Ureter (tissue), 1 donor: ENCODE results near the gene FAM98B. TPM values are rescaled to one million over a fixed set of nuclear protein-coding genes. Genes with fewer than 3 reads are reported as not detected.

Experiments used
- DNase-seq: peaks from one replicate; pipeline ENCODE4 v3.0.0-alpha.2; 2020; ENCODE audit warnings: low spot score
- total RNA-seq: library from RNA; stranded (reverse); gene quantifications from one replicate; pipeline ENCODE4 v1.2.4, GENCODE V29; 2023
- donor health status: DM: yes; HTN: yes; CAD: no.

FAM98B gene
- total RNA-seq, 1 donor from 2014 or later, result 19.4 TPM

DNA sequence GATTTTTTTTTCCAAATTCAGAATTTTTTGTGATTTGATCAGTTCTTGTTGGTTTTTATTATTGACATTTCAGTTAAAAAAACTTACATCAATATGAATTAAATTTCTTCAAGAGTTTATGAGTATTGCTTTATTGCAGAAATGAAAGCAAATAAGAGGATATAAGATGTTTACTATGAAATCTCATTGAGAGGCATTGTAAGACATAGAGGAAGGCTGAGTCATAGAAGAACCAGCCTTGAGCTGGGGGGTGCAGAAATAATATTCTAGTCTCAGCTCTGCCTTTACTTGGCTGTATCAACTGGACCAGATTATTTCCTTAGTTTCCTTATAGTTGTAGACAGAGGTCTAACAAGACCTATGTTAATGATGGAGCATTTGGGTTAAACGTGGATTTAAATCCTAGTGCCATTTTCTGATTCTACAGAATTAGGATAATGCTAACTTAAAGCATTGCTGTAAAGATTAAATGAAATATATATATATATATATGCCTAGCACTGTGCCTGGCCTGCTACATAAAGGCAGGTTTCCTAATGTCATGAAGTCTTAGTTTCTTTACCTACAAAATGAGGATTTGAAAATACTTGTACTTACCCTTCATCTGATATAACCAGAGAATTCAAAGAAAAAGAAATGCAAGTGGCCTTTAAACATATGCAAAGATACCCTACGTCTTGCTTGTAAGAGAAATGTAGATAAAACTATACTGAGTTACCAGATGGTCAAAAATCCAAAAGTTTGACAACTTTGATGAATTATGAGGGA, 7.3 kb downstream of the FAM98B start:
- DNase-seq, result no peak

DNA sequence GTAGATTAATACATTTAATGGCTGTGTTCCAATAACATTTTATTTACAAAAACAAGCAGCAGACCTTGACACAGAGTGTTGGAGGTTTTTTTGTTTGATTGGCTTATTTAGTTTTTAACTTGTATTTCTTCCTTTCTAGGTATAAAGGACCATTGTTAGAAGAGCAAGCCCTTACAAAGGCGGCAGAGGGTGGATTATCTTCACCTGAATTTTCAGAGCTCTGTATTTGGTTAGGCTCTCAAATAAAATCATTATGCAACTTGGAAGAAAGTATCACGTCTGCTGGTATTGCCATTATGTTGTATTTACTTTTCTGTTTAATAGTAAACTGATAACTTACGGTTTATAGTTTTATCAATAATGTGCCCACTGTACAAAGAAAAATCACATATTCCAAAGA, 10.0 kb downstream of the FAM98B start:
- no peak for DNase-seq

DNA sequence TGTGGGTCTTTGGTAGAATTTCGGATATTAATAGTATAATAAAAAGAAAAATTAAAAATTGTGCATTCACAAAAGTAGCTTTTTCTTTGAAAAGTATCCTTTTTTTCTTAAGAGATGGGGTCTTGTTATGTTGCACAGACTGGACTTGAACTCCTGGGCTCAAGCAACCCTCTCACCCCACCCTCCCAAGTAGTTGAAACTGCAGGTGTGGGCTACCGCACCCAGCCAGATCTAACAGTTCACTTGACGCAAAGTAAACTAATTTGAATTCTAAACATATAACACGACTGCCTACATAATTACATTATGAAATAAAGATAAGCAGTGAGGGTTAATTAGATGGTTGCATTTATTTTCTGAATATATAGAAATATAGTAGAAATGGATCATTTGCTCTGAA, 10.7 kb downstream of the FAM98B start:
- DNase-seq, result no peak

DNA sequence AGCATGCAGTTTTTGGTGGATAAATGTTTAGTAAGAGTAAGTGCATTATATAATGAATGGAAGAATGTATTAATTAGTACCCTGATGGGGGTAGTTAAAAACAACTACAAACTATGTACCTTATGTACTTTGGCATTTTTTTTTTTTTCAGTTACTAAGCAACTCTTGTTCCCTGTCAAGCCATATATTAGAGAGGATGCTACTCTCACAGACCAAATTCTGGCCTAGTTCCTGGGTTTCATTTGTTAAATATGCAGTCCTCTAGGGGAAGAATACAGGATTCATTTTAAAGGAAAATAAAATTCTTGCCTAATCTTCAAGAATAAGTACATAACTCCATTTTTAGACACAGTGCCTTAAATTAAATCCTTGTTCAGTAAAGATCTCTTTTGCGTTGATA, 16.9 kb downstream of the FAM98B start:
- DNase-seq, result no peak

DNA sequence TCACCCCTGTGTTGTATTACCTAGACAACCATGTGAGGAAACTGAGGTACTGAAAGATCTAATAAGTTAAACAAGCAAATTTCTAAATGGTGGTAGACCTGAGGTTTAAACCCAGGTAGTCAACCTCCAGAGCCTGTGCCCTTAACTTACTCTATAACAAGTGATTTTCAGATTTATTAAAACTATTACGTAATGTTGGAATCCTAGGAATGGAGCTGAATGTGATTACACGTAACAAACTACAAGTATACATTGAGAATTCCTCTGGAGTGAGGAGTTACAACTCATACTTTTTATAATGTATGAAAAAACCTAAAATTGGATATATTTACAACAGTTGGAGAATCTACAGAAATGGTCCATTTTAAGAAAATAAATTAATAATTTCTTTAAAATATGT, 18.0 kb downstream of the FAM98B start:
- DNase-seq, result no peak

DNA sequence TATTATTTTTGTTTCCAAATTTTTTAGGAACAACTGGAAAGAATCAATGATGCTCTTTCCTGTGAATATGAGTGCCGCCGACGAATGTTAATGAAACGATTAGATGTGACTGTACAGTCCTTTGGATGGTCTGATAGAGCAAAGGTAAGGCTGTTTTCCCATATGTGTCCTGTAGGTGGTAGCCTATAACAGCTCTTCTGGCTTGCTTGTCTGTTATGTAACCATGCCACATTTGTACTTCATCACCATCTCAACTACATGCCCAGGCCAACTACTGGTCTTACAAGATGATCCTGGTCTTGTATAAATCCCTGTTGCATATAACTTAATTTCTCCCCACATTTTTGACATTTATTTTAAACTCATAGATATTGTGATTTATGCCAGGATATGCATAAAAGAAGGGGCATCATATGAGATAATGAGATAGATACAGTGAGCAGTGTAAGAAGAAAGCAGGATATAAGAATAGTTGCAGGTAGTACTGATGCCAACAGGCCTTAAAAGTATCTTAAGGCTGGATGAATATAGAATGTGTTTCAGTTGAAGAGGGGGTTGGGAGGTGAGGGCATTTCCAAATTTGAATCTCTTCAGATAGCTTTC, 20.3 kb downstream of the FAM98B start:
- DNase-seq, result no peak

DNA sequence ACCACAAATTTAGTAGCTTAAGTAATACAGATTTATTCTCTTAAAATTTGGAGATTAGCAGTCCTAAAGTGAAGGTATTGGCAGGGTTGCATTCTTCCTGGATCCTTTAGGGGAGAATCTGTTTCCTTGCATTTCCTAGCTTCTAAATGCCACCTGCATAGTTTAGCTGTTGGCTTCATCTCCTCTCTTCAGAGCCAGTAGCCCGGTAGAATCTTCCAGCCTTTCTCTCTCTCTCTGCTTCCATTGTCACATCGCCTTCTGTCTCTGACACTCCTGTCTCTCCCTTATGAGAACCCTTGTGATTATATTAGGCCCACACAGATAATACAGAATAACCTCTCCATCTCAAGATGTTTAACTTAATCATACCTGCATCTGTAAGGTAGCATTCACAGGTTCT, 21.4 kb downstream of the FAM98B start:
- no peak for DNase-seq

DNA sequence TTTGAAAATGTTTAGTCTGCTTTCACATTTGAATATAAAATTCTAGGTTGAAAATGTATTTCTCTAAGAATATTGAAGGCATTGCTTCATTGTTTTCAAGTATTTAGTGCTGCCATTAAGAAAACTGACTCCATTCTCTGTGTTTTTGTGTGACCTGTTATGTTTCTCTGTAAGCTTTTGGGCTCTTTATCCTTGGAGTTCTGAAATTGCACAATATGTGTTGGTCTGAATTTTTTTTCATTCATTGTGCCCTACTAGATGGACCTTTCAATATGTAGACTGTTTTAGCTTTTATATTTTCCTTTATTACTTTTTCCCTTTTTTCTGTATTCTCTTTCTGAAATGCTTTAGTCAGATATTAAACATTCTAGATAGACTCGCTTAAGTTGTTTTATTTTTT, 22.2 kb downstream of the FAM98B start:
- DNase-seq, result no peak

DNA sequence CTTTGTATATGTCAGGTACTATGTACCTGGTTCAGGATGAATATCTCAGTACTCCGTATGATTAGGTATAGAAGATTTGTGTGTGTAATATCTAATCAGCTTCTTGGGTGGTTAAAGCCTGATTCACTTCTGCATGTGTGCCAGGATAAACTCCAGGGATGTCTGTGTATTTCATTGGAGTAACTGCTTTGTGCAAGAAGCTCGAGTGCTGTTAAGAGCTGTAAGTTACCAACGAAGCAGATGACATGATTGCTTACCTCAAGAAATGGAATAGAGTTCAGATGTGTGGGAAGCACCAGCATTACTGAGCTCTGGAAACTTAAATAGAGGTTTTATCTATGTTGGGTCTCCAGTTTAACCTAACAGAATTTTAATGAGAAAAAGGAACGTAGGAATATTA, 23.7 kb downstream of the FAM98B start:
- no peak for DNase-seq

DNA sequence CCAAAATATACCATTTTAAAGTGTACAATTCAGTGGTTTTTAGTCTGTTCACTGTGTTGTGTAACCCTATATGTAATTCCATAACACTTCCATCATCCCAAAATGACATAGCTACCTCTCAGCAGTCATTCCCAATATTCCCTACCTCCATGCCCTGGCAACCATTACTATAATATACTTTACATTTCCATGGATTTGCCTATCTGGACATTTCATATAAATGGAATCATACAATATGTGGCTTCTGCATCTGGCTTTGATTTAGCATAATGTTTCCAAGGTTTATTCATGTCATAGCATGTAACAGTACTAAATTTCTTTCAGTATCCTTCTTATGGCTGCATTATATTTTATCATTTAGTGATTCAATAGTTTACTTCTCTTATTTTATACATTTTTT, 25.3 kb downstream of the FAM98B start:
- DNase-seq, result no peak

DNA sequence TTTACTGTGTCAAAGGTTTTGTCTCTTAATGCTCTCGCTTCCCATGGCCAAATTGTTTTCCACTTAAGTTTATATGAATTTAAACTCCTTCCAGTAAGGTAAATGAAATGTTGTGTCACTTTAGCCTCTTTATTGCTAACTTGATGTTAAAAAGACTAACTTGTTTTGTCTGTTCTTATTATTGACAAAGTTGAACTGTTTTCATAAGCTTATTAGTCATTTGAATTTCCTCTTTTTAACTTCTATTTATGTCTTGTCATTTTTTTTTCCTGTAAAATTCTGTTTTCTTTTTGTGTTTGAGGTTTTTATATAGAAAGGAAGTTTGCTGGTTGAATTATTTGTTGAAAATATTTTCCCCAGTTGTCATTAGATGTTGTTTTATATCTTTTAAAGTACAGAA, 25.8 kb downstream of the FAM98B start:
- no peak for DNase-seq

DNA sequence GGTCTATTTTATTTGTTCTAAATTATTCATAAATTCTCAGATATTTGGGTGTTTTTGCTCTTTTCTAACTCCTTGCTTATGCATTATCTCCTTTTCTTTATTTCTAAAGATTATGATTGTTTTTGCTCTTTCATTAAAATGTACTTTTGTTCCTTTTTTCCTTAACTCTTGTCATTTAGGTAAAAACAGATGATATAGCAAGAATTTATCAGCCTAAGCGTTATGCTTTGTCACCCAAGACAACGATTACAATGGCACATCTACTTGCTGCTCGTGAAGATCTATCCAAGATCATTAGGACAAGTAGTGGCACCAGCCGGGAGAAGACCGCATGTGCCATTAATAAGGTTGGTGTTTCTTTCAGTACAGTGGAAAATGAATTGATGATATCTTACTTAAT, 27.2 kb downstream of the FAM98B start:
- no peak for DNase-seq

DNA sequence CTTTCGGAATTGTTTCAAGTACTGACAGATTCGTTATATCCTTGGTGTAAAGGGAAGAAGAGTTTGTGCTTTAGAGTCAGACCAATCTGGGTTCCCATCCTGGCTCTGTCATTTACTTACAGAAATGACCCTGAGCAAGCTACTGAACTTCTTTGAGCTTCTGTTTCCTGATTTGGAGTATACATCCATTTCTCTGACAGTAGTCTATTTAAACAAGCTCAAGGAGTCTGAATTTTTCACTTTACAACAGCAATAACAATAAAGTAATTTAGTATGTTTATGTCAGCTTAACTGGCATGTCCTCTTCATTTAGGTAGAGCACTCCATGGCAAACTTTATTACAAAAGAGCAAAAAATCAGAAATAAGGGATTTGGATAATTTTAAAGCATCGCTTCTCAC, 27.8 kb downstream of the FAM98B start:
- DNase-seq, result no peak

DNA sequence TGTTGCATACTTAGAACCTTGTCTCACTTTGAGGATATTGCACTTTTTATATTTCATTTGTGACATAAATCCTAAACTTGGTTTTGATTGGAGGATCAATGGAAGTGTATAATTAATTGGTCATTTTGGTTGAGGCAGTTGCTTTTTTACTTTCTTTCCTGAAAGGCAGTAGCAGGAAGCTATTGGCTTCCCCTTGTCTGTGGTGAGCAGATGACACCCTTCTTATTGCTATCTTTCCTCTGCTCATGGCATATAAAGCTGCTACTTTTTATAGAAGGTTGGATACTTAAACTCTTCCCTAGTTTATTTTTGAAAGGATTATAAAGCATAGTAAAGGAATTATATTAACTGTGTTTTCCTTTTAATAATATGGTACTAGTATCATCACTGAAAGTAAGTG, 28.6 kb downstream of the FAM98B start:
- DNase-seq, result no peak

DNA sequence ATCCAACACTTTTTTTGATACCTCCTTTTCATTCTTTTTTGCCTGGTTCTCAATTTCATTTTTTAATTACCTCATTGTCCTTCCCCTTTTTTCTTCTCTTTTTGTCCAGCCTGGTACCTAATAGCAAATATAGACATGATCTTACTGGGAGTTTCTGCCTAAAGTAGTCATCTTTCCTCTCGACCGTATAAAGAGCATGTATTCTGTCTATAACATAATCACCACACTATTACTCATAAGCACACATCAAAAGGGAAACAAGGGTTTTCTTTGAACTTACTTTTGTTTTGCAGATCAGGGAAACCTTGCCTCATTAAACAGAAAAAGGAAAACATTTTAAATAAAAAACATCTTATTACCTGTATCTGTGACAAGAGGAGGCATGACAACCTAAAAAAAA, 33.0 kb downstream of the FAM98B start:
- no peak for DNase-seq

DNA sequence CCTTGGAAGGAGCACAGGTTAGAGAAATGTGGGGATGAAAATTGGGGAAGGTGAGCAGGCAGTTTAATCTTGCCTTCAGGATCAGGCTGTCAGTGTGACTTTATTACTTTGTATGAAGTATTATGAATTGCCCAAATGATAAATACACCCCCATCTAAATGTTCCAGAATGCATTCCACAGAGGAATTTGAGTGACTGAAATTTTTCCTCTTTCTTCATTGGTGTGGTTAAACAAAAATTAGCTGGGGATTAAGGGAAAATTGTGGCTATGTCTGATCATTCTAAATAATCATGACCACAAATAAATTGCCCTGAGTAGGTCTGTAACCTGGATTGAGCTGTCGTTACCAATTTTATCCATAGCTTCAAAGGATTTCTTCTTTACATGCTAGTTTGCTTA, 33.5 kb downstream of the FAM98B start:
- no peak for DNase-seq

DNA sequence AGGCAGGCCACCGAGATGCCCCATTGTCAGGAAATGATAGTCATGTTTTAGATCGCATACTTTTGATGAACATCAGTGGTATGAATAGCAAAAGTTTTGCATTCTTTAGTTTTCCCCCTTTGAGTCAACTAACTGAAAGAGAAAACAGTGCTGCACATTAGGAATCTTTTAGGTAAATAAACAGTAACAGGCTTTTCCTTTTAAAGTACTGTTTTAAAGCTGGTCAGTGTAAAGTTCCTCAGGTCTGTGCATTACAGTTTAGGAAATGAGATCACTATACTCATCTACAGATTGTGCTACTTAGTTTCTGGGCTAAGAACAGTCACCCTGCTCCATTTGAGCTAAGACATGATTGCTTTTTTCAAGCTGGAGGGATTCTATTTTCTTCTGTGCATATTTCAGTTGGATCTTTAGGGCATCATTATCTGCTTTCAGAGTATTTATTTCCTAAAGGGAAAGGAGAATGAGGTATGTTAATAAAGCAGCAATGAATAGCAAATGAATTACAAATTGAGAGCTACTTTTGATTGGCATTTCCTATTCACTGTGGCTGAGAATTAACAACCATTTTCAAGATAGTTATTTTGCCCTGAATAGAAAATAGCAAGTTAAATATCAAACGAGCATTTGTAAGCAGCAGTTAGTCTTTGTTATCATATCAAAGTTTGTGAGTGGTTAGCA, 36.5 kb downstream of the FAM98B start:
- no peak for DNase-seq

DNA sequence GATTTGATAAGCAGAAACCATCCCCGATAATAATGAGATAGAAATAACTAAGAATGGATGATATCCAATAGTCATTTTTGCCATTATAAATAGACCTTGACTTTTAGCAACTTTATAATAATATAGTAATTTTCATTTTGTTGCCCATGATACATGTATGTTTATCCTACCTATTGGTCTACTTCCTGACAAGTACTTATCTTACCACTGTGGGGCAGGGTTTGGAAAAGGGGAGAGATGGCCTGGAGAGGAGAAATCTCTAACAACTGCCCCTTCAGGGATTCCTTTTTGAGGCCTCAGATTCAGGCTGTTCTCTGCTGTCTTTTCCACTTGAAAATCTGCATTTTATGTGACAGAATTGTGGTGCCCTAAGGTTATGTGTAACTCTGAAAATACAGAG, 42.2 kb downstream of the FAM98B start:
- DNase-seq, result no peak

DNA sequence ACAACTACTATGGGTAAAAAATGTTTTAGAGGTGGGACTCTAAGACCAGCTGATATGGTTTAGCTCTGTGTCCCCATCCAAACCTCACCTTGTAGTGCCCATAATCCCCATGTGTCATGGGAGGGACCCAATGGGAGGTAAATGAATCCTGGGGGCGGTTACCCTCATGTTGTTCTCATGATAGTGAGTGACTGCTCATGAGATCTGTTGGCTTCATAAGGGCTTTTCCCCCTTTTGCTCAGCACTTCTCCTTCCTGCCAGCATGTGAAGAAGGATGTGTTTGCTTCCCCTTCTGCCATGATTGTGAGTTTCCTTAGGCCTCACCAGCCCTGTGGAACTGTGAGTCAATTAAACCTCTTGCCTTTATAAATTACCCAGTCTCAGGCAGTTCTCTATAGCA, 45.7 kb downstream of the FAM98B start:
- DNase-seq, result no peak

DNA sequence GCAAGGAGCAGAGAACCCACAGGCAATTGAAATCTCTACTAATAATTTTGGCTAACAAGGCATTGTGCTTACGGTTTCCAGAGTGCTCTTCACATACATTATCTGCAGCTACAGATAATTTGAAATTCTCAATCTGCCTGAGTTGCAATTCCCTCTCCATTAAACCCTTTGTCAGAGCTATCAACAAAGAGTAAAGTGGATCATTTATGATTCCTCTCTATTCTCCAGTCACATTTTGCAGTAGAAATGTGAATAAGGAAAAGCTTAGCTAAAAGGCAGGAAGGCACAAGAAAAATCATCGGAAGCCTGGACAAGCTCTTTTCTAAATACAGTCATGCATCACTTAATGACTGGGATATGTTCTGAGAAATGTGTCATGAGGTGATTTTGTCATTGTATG, 49.6 kb downstream of the FAM98B start:
- no peak for DNase-seq

DNA sequence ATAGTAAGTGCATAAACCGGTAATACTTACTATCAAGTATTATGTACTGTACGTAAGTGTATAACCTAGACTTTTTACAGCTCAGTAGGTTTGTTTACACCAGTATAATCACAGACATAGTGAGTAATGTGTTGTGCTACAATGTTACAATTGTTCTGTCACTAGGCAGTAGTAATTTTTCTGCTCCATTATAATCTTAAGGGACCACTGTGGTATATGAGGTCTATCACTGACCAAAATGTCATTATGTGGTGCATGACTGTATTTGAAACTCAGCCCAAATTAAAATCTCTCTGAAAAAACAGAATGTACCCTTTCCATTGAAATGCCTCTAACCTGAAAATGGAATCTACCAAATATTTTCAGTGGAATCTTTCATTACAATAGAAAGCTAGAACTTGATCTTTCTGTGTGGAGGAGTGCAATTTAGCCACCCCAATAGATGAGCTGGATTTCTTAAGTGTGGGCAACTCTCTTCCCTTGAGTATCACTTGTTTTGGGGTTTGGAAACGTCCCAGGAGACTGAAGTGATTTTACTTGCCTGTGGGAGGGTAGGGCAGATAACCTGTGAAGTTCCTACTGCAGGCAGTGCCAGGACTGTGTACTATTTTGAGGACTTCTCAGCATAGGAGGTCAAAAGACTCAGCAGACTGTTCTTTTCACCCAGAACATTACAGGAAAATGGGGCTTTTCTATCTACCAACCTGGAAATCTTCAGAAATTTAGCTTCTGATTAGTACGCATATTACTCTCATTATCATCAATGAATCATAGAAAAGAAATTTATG, 50.9 kb downstream of the FAM98B start:
- DNase-seq, result no peak

DNA sequence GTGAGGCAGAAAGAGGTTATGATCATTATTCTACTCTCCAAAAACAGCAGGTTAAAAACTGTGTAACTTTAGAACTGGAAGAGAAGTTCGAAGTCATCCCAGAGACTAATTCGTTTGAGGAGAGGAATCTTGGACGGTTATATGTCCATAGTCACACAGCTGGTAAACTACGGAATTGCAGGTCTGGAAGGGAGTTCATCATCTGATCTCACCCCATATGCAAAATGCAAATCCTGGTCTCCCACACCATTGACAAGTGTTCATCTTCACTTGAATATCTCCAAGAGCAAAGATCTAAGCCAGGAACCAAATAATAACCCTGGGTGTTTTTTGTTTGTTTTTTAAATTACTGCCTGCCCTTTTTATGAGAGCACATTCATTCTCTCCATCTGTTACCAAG, 53.1 kb downstream of the FAM98B start:
- no peak for DNase-seq

DNA sequence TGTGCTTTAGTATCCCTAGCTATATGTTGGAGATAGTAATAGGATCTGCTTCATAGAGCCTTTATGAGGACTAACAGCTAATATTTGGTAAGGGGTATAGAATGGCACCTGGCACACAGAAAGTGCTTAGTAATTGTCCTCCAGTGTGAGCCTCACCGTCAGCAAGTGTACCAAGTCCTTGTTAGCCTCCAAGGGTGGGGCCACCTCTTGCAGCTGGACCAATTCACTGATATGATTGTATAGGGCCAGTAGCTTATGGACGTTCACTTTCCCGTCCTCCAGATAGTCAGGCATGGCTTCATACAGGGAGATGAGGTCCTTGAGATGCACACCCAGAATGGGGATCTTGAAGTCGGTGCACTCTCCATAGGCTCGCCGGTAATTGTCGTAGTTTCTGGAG, 53.6 kb downstream of the FAM98B start:
- no peak for DNase-seq
